Mammary epithelial cell (primary cell): ENCODE results near the gene SLC35E2B.
"Not testable (repeated sequence)": the region's sequence is repeated elsewhere in the genome, so short reads cannot be mapped to it uniquely, and the experiment has no call there.

Source experiments
- EZH2 ChIP-seq: IDR thresholded peaks from 2 replicates; pipeline ENCODE4 v1.6.1; 2012; ENCODE audit warnings: low read length, inconsistent platforms, borderline replicate concordance
- TF ChIP-seq, protein P1 (sequence below), 2 donors: IDR thresholded peaks in 1 of 2; conservative IDR thresholded peaks in 1 of 2; 2 replicates each; pipeline ENCODE4 v1.5.1; 2011 to 2012; ENCODE audit warnings: inconsistent platforms in 2 of 2, low read length in 2 of 2, mild to moderate bottlenecking in 2 of 2, control low read depth in 1 of 2, low read depth in 1 of 2; ENCODE audit not compliant: insufficient read depth in 1 of 2; ENCODE audit errors: extremely low read depth in 1 of 2

DNA sequence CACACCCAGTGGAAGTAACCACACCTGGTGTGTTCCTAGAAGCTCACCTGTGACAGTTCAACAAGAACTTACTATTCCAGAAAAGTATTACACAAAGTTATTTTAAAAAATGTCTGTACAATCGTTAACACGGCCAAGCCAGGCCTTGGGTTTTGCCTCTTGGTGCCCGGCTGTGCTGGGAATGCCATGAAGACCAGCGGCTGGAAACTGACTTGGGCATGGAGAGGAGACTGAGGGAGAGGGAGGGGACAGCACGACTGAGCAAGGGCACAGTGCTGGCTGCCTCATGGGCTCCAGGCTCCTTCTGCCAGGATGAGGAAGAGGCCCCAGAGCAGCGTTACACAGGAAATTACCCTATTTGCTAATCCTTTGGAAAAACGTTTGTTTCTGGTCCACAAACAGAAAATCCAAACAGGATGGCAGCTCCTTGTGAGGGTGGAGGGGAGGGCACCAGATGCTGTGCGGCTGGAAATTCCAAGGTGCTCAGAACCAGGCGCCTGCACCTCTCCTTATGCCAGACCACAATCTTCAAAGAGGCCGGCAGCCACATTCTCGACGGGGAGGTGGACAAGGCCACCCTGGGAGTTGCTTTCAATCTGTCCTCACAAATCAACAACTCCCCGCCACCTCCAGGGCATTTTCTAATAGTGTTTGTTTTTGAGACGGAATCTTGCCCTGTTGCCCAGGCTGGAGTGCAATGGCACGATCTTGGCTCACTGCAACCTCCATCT lies 29.6 kb downstream of the SLC35E2B start:
- TF ChIP-seq, protein P1, sequence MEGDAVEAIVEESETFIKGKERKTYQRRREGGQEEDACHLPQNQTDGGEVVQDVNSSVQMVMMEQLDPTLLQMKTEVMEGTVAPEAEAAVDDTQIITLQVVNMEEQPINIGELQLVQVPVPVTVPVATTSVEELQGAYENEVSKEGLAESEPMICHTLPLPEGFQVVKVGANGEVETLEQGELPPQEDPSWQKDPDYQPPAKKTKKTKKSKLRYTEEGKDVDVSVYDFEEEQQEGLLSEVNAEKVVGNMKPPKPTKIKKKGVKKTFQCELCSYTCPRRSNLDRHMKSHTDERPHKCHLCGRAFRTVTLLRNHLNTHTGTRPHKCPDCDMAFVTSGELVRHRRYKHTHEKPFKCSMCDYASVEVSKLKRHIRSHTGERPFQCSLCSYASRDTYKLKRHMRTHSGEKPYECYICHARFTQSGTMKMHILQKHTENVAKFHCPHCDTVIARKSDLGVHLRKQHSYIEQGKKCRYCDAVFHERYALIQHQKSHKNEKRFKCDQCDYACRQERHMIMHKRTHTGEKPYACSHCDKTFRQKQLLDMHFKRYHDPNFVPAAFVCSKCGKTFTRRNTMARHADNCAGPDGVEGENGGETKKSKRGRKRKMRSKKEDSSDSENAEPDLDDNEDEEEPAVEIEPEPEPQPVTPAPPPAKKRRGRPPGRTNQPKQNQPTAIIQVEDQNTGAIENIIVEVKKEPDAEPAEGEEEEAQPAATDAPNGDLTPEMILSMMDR (conservative IDR thresholded peaks at IDR 0.05 in 1 of 2, IDR thresholded peaks at IDR 0.05 in 1 of 2; ENCODE audit: extremely low read depth in 1 of 2, insufficient read depth in 1 of 2, low read depth in 1 of 2, low read length in 2 of 2), result not testable (repeated sequence)
- not testable (repeated sequence) for TF ChIP-seq EZH2
